ENCODE results near the gene MYZAP.

- TF ChIP-seq CTCF (conservative IDR thresholded peaks at IDR 0.05; ENCODE audit: low read depth, low read length): no peak
- no peak for TF ChIP-seq EZH2 (IDR thresholded peaks at IDR 0.05; ENCODE audit: borderline replicate concordance, low read depth, low read length, poor library complexity, severe bottlenecking)
Observed at GRCh38 chr15:57647071-57647790, 55.5 kb downstream of the MYZAP start.
